HG03196 (cell line): ENCODE data around the gene KRAS.

Source experiments
- ATAC-seq: cut with Tn5 transposase; IDR thresholded peaks from one replicate; pipeline ENCODE4 v1.9.1; 2021; ENCODE audit not compliant: unreplicated experiment

Gene KRAS

GRCh38 chr12:25195056-25195971, 55.4 kb downstream of the KRAS start, which contains the start of the genes DNAI7 and ETFRF1:
TSS of gene DNAI7 (minus strand) at chr12:25195160. CDS start at chr12:25195078, 82 bp downstream.
TSS of gene ETFRF1 (plus strand) at chr12:25195237. CDS start at chr12:25203957, 8,720 bp downstream.
- ATAC-seq = peak; percentile 95

- no peak for ATAC-seq
Measured at GRCh38 chr12:25194722-25195055, 56.0 kb downstream of the KRAS start.

GRCh38 chr12:25194214-25194613, 56.5 kb downstream of the KRAS start:
- no peak for ATAC-seq

GRCh38 chr12:25190793-25191192, 59.9 kb downstream of the KRAS start:
- no peak for ATAC-seq

GRCh38 chr12:25189656-25190055, 61.1 kb downstream of the KRAS start:
- ATAC-seq = no peak

GRCh38 chr12:25187781-25188180, 62.9 kb downstream of the KRAS start:
- no peak for ATAC-seq

GRCh38 chr12:25186788-25187402, 63.8 kb downstream of the KRAS start:
- peak; percentile 75 for ATAC-seq

- no peak for ATAC-seq
Measured at GRCh38 chr12:25186038-25186787, 64.5 kb downstream of the KRAS start.

- ATAC-seq = no peak
Measured at GRCh38 chr12:25184132-25184531, 66.6 kb downstream of the KRAS start.

- ATAC-seq = no peak
Measured at GRCh38 chr12:25182765-25183164, 68.0 kb downstream of the KRAS start.

GRCh38 chr12:25162866-25163265, 87.9 kb downstream of the KRAS start:
- no peak for ATAC-seq

- no peak for ATAC-seq
Measured at GRCh38 chr12:25156061-25156460, 94.7 kb downstream of the KRAS start.

GRCh38 chr12:25155022-25155576, 95.6 kb downstream of the KRAS start:
- no peak for ATAC-seq
